Left lobe of liver (tissue), 2 donors: ENCODE data around the gene DKC1. TPM values are rescaled to one million over a fixed set of nuclear protein-coding genes. Genes with fewer than 3 reads are reported as not detected.

ENCODE experiments used
- ATAC-seq: fragments of 200-7000 bp; cut with Tn5 transposase; one replicate; pipeline ENCODE4 v1.9.1; 2020; ENCODE audit warnings: mild to moderate bottlenecking, moderate library complexity
- DNase-seq: peaks from one replicate; pipeline ENCODE4 v3.0.0-alpha.2; 2020; ENCODE audit warnings: low spot score
- total RNA-seq: library from RNA; stranded (reverse); gene quantifications from one replicate; pipeline ENCODE4 v1.2.1, GENCODE V29; 2021
- donor health status: DM: no; HTN: no; CAD: no; lungs with moderate emphysema.
- donor health status: DM: no; HTN: yes; CAD: no.

DKC1 gene
- total RNA-seq, 1 donor from 2014 or later: 9.6 TPM

- no peak for DNase-seq
Measured at GRCh38 chrX:154735695-154736393, 26.8 kb upstream of the DKC1 start.

GRCh38 chrX:154737136-154737535 is 25.5 kb upstream of the DKC1 start:
- DNase-seq (no peak), ATAC-seq (no peak)

More at GRCh38 chrX:154735695-154736393, 26.8 kb upstream of the DKC1 start:
- ATAC-seq: no peak

- no peak for DNase-seq
- ATAC-seq: no peak
Measured at GRCh38 chrX:154738011-154738738, 24.5 kb upstream of the DKC1 start.

GRCh38 chrX:154739952-154740465 is 22.7 kb upstream of the DKC1 start:
- no peak for ATAC-seq

GRCh38 chrX:154742613-154743012 is 20.1 kb upstream of the DKC1 start:
- DNase-seq (no peak), ATAC-seq (no peak)

More at GRCh38 chrX:154739952-154740465, 22.7 kb upstream of the DKC1 start:
- DNase-seq: no peak

GRCh38 chrX:154748712-154749339 is 13.8 kb upstream of the DKC1 start:
- no peak for DNase-seq
- peak; percentile 91 for ATAC-seq

- ATAC-seq (no peak), DNase-seq (no peak)
Measured at GRCh38 chrX:154749856-154750255, 12.8 kb upstream of the DKC1 start.

- peak; percentile 71 for ATAC-seq
Measured at GRCh38 chrX:154750301-154751202, 12.1 kb upstream of the DKC1 start, which contains the start of gene GAB3. Gene GAB3, minus strand, starts transcription at chrX:154751077. Its CDS starts 52 bp downstream, at chrX:154751025.

GRCh38 chrX:154751203-154751668 is 11.4 kb upstream of the DKC1 start:
- no peak for DNase-seq
- no peak for ATAC-seq

More at GRCh38 chrX:154750301-154751202, 12.1 kb upstream of the DKC1 start, which contains the start of gene GAB3:
- no peak for DNase-seq

GRCh38 chrX:154751669-154752271 is 10.9 kb upstream of the DKC1 start:
- no peak for ATAC-seq
- DNase-seq: no peak

- DNase-seq (no peak), ATAC-seq (no peak)
Measured at GRCh38 chrX:154758696-154759095, 4.0 kb upstream of the DKC1 start.

GRCh38 chrX:154761977-154762536 is 607 bp upstream of the DKC1 start:
- peak; percentile 40 for ATAC-seq
- DNase-seq: peak; percentile 60

- ATAC-seq (no peak), DNase-seq (no peak)
Measured at GRCh38 chrX:154774622-154775021, 12.0 kb downstream of the DKC1 start.

GRCh38 chrX:154775419-154776349 is 13.0 kb downstream of the DKC1 start:
- ATAC-seq (peak; percentile 61), DNase-seq (no peak)

GRCh38 chrX:154776753-154777152 is 14.1 kb downstream of the DKC1 start:
- DNase-seq: no peak

GRCh38 chrX:154779261-154779660 is 16.6 kb downstream of the DKC1 start:
- no peak for DNase-seq

More at GRCh38 chrX:154776753-154777152, 14.1 kb downstream of the DKC1 start:
- ATAC-seq: no peak

GRCh38 chrX:154780968-154781367 is 18.3 kb downstream of the DKC1 start:
- peak; percentile 92 for ATAC-seq
- DNase-seq: peak; percentile 51

More at GRCh38 chrX:154779261-154779660, 16.6 kb downstream of the DKC1 start:
- ATAC-seq: no peak
